Measurements from ENCODE around the gene PODN.

Gene PODN

DNA sequence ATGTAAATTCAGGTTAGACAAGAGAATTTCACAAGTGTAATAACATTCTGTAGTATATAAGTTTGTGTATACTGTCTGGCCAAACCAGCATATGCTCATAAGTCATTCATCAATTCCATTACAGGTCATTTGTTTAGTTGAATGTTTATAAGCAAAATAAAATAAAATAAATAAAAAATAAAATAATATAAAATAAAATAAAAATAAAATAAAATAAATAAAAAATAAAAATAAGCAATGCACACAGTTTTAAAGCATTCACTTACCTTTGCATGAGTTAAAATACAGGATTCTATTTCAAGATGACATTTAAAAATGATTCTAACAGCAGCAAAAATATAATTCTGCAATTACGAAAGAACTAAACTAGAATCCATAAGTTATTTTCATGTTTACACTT lies 9.9 kb downstream of the PODN start:
- TF ChIP-seq, protein P1, sequence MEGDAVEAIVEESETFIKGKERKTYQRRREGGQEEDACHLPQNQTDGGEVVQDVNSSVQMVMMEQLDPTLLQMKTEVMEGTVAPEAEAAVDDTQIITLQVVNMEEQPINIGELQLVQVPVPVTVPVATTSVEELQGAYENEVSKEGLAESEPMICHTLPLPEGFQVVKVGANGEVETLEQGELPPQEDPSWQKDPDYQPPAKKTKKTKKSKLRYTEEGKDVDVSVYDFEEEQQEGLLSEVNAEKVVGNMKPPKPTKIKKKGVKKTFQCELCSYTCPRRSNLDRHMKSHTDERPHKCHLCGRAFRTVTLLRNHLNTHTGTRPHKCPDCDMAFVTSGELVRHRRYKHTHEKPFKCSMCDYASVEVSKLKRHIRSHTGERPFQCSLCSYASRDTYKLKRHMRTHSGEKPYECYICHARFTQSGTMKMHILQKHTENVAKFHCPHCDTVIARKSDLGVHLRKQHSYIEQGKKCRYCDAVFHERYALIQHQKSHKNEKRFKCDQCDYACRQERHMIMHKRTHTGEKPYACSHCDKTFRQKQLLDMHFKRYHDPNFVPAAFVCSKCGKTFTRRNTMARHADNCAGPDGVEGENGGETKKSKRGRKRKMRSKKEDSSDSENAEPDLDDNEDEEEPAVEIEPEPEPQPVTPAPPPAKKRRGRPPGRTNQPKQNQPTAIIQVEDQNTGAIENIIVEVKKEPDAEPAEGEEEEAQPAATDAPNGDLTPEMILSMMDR (IDR thresholded peaks at IDR 0.05; ENCODE audit: low read depth, low read length, missing control alignments) = no peak
- no peak overlapping the region for H3K4me3 ChIP-seq (replicated peaks; ENCODE audit: low read depth, low read length)
- DNase-seq (ENCODE audit: extremely low read depth, low read depth) = no peak

DNA sequence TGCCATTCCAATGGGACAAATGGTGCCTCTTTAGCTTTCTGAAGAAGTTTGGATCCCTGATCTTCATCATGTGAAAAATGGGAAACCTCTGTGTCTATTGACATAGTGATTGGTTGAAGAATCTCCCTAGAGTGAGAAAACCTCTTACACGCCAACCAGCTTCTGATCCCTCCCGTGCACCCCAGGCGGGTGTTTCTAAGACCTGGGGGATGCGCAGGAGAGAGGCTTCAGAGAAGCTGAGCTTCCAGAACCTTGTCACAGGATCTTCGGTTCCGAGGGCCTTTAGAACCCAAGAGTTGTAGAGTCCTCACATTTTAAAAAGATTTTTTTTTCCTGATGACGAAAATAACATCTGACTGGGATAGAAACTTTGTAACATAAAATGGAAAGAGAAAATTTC lies 11.3 kb downstream of the PODN start:
- DNase-seq (ENCODE audit: extremely low read depth, low read depth) = no peak
- TF ChIP-seq, protein P1 (IDR thresholded peaks at IDR 0.05; ENCODE audit: low read depth, low read length, missing control alignments) = no peak
- H3K4me3 ChIP-seq (replicated peaks; ENCODE audit: low read depth, low read length) = no peak overlapping the region

DNA sequence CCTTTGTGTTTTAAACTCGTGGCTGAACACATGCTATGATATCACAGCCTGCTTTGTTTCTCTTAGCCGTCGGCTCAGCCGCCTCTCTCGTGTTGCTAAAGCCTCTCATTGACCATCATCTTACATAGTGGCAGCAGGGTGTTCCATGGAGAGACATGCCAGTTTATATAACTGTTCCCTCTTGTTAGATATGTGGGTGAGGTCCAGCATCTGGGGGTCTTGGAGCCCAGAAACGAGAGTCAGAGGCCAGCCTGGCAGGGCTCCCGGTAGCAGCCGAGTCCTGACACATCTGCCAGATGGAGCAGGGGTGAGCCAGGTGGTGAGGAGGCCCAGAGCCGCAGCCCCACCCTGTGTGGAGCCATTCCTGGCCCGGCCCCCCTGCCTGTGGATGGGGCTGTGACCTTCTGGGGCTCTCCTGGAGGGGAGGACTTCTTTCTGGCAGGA lies 11.9 kb downstream of the PODN start:
- no peak for DNase-seq (ENCODE audit: extremely low read depth, low read depth)
- TF ChIP-seq, protein P1 (IDR thresholded peaks at IDR 0.05; ENCODE audit: low read depth, low read length, missing control alignments) = no peak
- H3K4me3 ChIP-seq (replicated peaks; ENCODE audit: low read depth, low read length) = no peak overlapping the region

DNA sequence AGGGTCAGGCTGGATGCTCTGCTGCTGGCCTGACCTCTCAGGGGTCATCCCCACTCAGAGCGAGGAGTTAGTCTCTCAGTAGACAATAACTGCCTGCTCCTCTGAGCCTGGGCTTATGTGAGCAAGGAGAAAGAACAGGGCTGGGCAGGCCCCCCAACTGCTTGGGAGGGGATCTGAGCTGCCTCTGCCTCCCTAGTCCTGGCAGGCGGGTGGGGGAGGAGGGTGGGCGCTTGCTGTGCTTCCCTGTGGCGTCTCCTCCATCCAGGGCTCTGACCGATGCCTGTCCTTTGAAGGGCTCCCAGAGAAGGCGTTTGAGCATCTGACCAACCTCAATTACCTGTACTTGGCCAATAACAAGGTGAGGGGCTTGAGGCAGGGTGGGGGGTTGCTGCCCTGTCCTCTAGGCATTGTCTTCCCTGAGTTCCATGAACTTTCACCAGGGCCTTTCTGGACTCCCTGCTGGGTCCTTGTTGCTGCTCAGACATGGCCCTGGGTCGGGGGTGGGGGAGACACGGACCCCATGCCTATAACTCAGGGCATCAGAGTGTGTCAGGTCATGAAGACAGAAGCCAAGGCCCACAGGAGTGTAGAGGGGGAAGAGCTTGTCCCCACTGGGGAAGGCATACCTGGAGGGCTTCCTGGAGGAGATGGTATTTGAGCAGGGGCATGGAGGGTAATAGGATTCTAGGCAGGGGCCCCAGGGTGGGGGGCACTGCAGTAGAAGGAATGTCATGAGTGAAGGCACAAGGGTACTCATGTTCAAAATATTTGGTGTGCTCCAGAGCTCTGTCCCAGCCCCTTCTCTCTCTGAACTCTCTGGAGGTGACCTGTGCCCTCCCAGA lies 12.5 kb downstream of the PODN start:
- H3K4me3 ChIP-seq (replicated peaks; ENCODE audit: low read depth, low read length) = no peak overlapping the region
- TF ChIP-seq, protein P1 (IDR thresholded peaks at IDR 0.05; ENCODE audit: low read depth, low read length, missing control alignments) = no peak
- DNase-seq (ENCODE audit: extremely low read depth, low read depth) = no peak

DNA sequence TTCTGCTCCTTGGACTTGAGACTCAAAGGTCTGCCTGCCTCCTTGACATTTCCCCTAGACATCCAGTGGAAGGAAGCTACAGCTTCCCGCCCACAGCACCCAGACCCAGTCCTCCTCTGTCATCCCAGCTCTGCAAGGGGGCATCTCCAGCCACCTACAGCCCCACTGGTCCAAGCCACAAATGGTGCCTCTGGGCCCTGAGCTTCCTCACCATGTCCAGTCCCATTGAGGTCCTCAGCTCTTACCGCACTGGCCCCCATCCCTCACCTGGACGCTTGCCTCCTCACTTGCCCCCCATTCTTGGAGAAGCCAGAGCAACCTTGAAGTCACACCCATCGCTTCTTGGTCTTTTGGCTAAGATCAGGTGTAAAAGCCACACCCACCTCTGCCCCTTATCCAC lies 13.2 kb downstream of the PODN start:
- no peak overlapping the region for H3K4me3 ChIP-seq (replicated peaks; ENCODE audit: low read depth, low read length)
- no peak for DNase-seq (ENCODE audit: extremely low read depth, low read depth)
- TF ChIP-seq, protein P1 (IDR thresholded peaks at IDR 0.05; ENCODE audit: low read depth, low read length, missing control alignments) = no peak

DNA sequence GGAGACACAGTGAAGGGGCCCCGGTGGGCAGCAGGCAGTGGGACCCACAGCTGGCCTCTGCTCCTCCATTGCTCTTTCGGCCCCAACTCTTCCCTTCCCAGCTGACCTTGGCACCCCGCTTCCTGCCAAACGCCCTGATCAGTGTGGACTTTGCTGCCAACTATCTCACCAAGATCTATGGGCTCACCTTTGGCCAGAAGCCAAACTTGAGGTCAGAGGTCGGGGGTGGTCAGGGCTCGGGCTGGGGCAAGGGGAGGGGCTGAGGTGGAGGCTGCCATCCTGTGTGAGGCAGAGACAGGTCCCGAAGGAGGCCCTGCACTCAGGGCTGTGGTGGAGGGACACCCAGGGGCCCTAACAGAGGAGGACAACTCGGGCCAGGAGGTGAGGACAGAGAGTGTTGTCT lies 13.7 kb downstream of the PODN start:
- DNase-seq (ENCODE audit: extremely low read depth, low read depth) = no peak

More for the DNA sequence above, 13.7 kb downstream of the PODN start:
- no peak overlapping the region for H3K4me3 ChIP-seq (replicated peaks; ENCODE audit: low read depth, low read length)
- TF ChIP-seq, protein P1 (IDR thresholded peaks at IDR 0.05; ENCODE audit: low read depth, low read length, missing control alignments) = no peak
